ENCODE data around the gene PICK1. TPM values are rescaled to one million over a fixed set of nuclear protein-coding genes. Genes with fewer than 3 reads are reported as not detected.

Gene PICK1
- total RNA-seq, 2 experiments from 2014 or later: 21.2 to 25.6 TPM

- Histone ChIP-seq H3K27me3 (ENCODE audit: control insufficient read depth in 1 of 2, insufficient read depth in 2 of 2, low read length in 2 of 2) (no peaks in the 10 kb centered on the region), H3K27ac (ENCODE audit: low read depth in 1 of 2, low read length in 2 of 2) (no peak overlapping the region), H3K4me1 (ENCODE audit: insufficient read depth, low read length) (no peaks in the 10 kb centered on the region), H3K4me3 (ENCODE audit: low read length) (no peak overlapping the region), H3K9me3 (ENCODE audit: control insufficient read depth in 1 of 2, insufficient read depth in 1 of 2, low read length in 2 of 2) (no peaks in the 10 kb centered on the region), H3K36me3 (ENCODE audit: insufficient read depth, low read length) (no peaks in the 10 kb centered on the region)
- intact Hi-C loops (cut with DNase I, micrococcal nuclease): no loop called here
- DNase-seq (no peak), ATAC-seq (ENCODE audit: poor library complexity) (no peak)
- Mint-ChIP-seq H3K27me3 (no peaks in the 10 kb centered on the region), H3K4me1 (ENCODE audit: low read depth) (no peaks in the 10 kb centered on the region), H3K27ac (no peak overlapping the region), H3K9me3 (no peaks in the 10 kb centered on the region), H3K4me3 (no peak overlapping the region), H3K36me3 (ENCODE audit: low read depth) (no peaks in the 10 kb centered on the region)
- ChIA-PET CTCF (no interaction called here), POLR2A (no interaction called here)
- no peak for TF ChIP-seq CTCF (IDR thresholded peaks at IDR 0.05)
These were observed 34.2 kb upstream of the PICK1 start for GRCh38 chr22:38023045-38023444.

- no peaks in the 10 kb centered on the region for H3K4me1 ChIP-seq (ENCODE audit: insufficient read depth, low read length)
- H3K27ac Mint-ChIP-seq: no peak overlapping the region
- ChIA-PET POLR2A (interaction anchor here (0.7 kb wide), 1 partner anchor 41 kb away, joined by 3 read pairs; the partner anchor contains the start of gene SOX10), CTCF (no interaction called here)
- H3K27me3 ChIP-seq (ENCODE audit: control insufficient read depth in 1 of 2, insufficient read depth in 2 of 2, low read length in 2 of 2): no peaks in the 10 kb centered on the region
- H3K36me3 Mint-ChIP-seq (ENCODE audit: low read depth): no peaks in the 10 kb centered on the region
- H3K9me3 ChIP-seq (ENCODE audit: control insufficient read depth in 1 of 2, insufficient read depth in 1 of 2, low read length in 2 of 2): no peaks in the 10 kb centered on the region
- no peak overlapping the region for H3K27ac ChIP-seq (ENCODE audit: low read depth in 1 of 2, low read length in 2 of 2)
- no peaks in the 10 kb centered on the region for H3K27me3 Mint-ChIP-seq
- no peak overlapping the region for H3K4me3 Mint-ChIP-seq
- ATAC-seq (ENCODE audit: poor library complexity) (no peak), DNase-seq (no peak)
- no peaks in the 10 kb centered on the region for H3K9me3 Mint-ChIP-seq
- intact Hi-C loops (cut with DNase I, micrococcal nuclease): no loop called here
- TF ChIP-seq CTCF (IDR thresholded peaks at IDR 0.05): no peak
- H3K4me1 Mint-ChIP-seq (ENCODE audit: low read depth): no peaks in the 10 kb centered on the region
- H3K4me3 ChIP-seq (ENCODE audit: low read length): no peak overlapping the region
- no peaks in the 10 kb centered on the region for H3K36me3 ChIP-seq (ENCODE audit: insufficient read depth, low read length)
These were observed 31.7 kb upstream of the PICK1 start for GRCh38 chr22:38025514-38025913.

- DNase-seq: no peak
- no peaks in the 10 kb centered on the region for H3K36me3 ChIP-seq (ENCODE audit: insufficient read depth, low read length)
- H3K4me1 ChIP-seq (ENCODE audit: insufficient read depth, low read length): no peaks in the 10 kb centered on the region
- intact Hi-C loops (cut with DNase I, micrococcal nuclease): no loop called here
- no peaks in the 10 kb centered on the region for H3K27me3 ChIP-seq (ENCODE audit: control insufficient read depth in 1 of 2, insufficient read depth in 2 of 2, low read length in 2 of 2)
- H3K9me3 ChIP-seq (ENCODE audit: control insufficient read depth in 1 of 2, insufficient read depth in 1 of 2, low read length in 2 of 2): no peaks in the 10 kb centered on the region
- TF ChIP-seq CTCF (IDR thresholded peaks at IDR 0.05): no peak
- no peak overlapping the region for H3K27ac Mint-ChIP-seq
- no peak overlapping the region for H3K27ac ChIP-seq (ENCODE audit: low read depth in 1 of 2, low read length in 2 of 2)
- H3K9me3 Mint-ChIP-seq: no peaks in the 10 kb centered on the region
- H3K4me3 ChIP-seq (ENCODE audit: low read length): no peak overlapping the region
- POLR2A ChIA-PET: no interaction called here
- no peak for ATAC-seq (ENCODE audit: poor library complexity)
- H3K27me3 Mint-ChIP-seq: no peaks in the 10 kb centered on the region
- no peaks in the 10 kb centered on the region for H3K4me1 Mint-ChIP-seq (ENCODE audit: low read depth)
- no peaks in the 10 kb centered on the region for H3K36me3 Mint-ChIP-seq (ENCODE audit: low read depth)
- H3K4me3 Mint-ChIP-seq: no peak overlapping the region
- CTCF ChIA-PET: no interaction called here
These were observed 30.8 kb upstream of the PICK1 start for GRCh38 chr22:38026130-38027111.
